Activated T-cell treated with anti-CD3 and anti-CD28 coated beads for 4 hours (primary cell): ENCODE data around the gene AFF4.
A peak's percentile ranks its signal among the peaks of the same experiment; 100 is the strongest.

Source experiments
- DNase-seq: peaks from one replicate; pipeline ENCODE4 v3.0.0-alpha.2; 2020

Gene AFF4

DNA sequence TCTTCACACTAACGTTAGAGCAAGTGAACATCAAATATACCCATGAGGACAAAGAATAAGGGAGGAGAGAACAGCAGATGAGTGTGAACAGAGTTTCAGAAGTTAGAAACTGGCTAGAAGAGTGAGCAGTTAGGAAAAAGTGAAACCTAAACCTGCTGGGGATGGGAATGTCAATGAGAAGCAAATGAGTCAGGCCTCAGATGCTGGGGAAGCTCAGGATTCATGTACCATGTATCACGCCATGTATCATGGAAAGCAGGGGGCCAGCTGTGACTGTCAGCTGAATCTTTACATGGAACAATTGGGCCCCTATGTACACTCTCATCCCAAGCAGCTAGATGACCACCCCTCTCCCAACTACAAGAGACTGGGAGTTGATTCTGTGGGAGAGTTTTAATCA, 113.4 kb downstream of the AFF4 start:
- no peak for DNase-seq

DNA sequence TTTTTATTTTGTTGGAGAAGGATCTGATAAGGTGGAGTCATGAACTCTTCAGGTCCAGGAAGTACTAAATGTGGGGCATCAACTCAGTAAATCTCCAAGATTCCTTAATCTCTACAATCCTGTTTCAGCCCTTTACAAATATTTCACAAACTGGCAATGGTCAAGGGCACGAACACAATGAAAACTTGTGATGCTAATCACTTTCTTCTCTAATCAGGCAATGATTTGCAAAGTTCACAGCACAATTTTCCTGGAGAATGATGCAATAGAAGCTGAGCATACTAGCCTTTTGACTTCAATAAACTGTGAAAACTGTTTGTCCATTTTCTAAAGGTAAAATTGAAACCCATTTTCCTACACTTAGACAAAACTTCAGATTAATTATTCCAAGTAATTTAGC, 114.1 kb downstream of the AFF4 start:
- no peak for DNase-seq

DNA sequence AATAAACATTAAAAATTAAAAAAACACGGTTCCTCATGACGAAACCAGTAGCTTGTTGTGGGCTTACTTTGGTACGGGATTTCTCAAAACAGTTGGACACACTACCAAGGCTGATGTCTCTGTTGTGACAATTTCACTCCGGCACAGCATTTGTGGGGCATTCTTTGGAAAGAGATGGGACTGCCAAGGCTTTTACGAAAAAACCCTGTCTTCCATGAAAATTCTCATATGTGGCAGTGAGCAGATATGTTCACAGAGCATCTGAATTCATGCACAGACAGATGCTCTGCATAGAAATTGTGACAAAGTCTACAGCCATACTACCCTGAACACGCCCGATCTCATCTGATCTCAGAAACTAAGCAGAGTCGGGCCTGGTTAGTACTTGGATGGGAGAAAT, 115.2 kb downstream of the AFF4 start:
- no peak for DNase-seq

DNA sequence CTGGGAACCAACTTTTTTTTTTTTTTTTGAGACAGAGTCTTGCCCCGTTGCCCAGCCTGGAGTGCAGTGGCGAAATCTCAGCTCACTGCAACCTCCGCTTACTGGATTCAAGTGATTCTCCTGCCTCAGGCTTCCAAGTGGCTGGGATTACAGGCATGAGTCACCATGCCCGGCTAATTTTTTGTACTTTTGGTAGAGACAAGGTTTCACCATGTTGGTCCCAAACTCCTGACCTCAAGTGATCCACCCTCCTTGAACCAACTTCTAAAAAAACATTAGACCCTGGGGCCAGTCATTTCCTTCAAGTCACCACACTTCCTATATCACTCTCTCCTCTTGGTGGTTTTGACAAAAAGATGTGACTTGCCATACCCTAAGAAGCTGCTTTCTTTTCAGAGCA, 122.1 kb downstream of the AFF4 start:
- DNase-seq, result no peak

DNA sequence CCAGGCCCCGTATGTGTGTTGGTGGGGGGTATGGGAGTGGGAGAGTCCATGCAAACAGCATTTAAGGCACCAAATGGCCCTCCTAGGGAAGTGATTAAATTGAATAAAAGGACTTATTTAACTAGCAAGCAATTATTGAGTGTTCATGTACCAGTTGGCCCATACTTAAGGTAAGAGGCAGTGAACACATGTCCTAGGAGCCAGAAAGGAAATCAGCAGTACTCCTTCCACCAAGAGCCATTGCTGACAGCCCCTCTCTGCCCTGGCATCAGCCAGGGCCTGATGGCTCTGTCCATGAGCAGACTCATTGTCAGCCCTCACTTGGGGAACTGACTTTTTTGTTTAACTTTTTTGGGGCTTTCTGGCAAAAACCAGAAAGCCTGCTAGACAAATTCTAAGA, 122.5 kb downstream of the AFF4 start:
- DNase-seq, result no peak

DNA sequence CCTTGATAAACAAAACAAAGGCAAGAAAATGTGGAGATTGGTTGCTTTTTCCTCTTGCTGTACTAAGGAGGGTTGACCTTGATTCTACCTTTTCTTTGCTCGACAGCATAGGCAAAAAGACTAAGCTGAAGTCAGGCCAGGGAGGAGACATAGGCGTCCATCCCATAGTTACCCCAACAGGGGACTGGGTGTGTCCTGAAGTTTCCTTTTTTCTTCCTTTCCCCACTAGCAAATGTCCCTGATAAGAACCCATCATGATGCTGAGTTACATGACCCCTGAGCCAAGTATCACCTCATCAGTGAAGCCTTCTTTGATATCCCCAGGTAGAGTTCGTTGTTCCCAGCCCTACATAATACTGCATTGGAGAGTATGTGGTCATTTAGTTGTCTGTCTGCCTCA, 123.1 kb downstream of the AFF4 start:
- DNase-seq, result no peak

DNA sequence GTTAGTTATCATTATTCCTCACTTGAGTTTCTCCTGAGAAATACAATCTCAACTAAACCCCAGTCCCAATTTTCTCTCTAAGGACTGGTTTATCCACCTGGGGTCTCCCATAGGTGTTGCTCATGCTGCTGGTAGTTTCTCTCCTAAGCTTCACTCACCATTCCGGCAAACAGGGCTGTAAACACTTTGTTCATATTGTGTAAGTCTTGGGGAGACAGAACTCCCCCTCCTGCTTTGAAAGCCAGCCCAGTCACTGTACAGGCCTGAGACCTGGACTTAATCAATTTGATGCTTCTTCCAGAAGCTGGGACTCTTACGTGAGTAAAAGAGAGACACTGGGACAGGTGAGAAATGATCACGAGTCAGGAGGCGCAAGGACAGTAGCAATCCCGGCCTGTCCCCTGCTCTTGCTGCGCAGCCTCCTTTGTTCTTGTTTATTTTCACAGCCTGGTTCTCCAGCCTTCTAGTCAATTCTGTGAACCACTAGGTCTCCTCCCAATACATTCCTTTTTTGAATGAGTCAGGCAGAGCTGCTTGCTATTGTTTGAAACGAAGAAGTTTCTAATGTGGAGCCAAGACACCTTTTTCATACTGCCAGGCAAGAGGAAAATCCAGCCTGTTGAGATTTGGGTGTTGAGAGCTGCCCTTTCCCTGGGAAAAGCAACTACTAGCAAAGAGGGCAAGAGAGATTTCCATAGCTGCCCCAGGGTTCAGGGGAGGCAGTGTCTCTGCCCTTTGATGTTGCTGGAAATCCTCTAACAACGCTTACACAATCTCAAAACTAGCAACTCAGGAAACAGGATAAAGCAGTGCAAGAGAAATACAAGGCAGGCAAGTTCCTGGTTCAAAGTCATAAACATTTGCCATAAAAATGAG, 123.8 kb downstream of the AFF4 start:
- no peak for DNase-seq

DNA sequence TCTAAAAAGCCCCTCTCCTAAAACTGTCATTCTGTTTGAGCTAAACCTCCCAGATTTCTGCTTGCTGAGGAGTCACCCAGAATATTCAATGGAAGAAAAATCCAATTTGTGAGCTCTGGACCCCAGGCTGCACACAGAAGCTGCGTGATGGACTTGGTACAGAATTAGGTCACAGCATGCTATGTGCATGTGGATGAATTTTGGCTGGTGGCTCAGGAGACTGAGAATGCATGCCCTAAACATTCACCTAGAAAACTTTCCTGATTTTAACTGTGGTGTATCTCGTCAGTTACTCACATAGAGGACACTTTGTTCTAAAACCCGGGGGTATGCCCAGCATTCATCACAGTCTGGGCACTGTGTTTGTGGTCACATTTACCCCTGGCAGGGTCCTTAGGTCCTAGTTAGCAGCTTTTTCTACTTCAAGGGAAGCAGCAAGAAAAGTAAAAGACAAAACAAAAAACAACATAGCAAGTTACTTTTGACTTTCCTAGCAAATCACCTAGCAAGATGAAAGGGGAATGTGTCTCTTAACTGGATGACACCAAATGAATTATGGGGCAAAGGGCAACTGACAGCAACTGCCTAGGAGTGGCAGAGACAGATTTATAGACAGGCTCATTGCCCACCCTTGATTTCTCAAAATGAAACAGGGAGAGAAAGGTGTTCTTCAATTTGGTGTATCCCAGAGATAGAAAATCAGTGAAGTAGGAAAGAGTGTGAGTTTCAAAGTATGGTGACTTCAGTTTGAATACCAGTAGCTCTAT, 124.7 kb downstream of the AFF4 start:
- no peak for DNase-seq

DNA sequence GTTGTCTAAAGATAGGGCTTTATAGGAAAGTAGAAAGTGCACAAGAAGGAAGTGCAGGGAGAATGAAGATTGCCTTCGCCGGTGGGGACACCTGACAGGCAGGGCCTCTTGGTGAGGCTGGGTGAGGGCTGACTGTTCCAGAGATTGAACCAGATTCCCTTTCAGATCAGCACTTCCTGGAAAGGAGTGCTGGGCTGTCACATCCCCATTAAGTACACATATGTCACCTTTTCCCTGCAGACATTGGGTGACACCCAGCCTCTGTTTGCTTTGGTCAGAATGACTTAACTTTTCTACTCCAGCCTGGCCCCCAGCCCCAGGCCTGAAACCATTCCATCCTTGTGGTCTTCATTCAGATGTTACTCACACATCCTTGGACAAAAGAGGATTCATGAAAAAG, 125.6 kb downstream of the AFF4 start:
- no peak for DNase-seq

DNA sequence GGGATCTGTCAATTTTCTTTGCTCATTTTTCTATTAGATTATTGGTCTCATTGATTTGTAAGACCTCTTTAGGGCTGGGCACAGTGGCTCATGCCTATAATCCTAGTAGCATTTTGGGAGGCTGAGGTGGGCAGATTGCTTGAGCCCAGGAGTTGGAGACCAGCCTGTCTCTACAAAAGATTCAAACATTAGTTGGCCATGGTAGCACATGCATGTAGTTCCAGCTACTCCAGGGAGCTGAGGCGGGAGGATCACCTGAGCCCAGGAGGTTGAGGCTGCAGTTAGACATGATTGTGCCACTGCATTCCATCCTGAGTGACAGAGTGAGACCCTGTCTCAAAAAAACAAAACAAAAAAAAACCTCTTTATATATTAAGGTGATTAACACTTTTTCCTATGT, 126.6 kb downstream of the AFF4 start:
- no peak for DNase-seq

DNA sequence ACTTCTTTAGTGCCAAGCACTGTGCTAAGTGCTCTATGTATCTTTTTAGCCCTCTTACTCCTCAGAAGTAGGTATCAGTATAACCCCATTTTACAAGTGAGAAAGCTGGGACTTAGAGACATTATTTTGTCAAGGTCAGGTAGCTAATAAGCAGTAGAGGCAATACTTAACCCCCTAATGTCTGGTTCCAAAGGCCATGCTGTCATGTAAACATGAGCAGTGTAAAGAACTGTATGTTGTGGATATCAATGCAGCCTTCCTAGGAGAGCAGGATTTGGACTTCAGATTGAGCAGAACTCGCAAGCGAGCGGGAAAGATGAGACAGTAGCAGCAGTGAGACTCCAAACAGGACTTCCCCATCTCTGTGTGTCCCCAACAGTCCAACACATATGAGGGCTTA, 129.4 kb downstream of the AFF4 start:
- no peak for DNase-seq

DNA sequence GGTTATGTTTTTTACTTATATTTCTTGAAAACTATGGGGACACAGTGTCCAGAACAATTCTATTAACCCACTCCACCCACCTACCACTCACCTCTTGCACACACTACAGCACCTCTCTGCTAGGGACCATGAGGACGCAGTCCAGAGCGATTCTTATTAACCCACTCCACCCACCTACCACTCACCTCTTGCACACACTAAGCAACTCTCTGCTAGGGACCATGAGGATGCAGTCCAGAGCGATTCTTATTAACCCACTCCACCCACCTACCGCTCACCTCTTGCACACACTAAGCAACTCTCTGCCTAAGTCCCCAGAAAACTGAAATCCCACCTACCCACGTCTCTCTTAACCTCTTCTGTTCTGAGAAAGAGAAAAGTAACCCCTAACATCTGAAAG, 130.8 kb downstream of the AFF4 start:
- no peak for DNase-seq

DNA sequence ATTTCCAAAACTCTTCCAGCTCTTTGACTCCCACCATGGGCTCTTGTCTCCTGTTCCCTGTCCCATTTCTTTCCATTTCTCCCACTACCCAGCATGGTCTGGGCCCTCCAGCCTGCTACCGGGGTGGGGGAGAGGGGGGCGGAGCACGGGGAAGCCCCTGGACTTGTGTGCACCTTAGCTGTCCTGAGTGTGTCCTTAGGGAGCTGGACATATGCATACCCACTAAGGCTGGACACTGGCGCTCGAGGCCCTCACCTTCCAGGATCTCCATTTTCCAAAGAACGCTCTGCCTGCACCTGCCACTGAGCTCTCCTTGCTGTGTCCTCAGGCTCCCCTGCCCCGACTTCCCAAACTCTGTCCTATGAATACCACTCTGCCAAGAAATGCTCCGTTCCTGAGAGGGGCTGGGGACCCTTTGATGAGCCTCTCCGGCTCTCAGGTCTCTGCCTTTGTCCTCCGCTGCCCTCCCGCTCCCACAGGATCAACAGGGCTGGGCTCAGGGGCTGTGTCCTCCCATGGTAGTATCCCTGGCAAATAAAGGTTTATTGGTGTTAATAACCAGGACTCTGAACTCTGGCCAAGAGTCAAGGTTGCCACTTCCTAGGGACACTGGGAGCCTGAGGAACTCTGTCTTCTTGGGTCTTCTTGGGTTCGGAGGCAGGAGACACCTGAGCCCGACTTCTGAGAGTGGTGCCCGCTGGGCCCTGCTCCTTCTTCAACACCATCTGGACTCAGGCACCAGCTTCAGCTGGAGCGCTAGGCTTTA, 132.2 kb downstream of the AFF4 start:
- no peak for DNase-seq

DNA sequence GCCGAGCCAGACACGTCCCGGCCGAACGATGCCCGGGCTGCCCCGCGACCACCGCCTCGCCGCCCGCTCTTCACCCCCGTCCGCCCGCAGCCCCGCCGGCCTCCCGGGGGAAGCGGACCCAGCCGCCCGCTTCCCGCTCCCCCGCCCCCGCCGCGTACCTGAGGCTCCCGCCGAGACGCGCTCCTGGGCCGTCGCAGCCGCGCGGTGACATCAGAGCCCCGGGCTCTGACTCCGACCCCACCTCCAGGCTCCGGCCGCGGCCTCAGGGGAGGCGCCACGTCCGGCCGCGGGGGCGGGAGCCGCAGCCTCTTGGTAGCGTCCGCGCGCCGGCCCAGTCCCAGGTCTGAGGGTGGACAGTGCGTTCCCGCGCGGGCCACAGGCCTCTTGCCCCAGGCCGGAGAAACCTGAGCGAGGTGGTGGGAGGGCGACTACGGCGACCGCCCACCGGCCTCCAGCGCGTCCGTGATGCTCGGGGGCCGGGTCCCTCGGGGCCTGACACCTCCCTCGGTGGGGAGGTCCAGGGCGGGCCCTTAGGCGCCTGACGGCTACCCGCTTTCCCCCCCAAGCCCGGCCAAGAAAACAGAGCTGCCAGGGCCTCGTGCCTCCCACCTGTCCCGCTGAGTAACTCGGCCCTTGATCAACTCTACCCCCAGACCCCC, 132.9 kb downstream of the AFF4 start, which contains the start of gene SHROOM1:
SHROOM1 (minus strand) TSS at position 212 of the 659 bp plus-strand sequence. CDS start 4,507 bp downstream, outside the sequence.
- DNase-seq, result no peak

DNA sequence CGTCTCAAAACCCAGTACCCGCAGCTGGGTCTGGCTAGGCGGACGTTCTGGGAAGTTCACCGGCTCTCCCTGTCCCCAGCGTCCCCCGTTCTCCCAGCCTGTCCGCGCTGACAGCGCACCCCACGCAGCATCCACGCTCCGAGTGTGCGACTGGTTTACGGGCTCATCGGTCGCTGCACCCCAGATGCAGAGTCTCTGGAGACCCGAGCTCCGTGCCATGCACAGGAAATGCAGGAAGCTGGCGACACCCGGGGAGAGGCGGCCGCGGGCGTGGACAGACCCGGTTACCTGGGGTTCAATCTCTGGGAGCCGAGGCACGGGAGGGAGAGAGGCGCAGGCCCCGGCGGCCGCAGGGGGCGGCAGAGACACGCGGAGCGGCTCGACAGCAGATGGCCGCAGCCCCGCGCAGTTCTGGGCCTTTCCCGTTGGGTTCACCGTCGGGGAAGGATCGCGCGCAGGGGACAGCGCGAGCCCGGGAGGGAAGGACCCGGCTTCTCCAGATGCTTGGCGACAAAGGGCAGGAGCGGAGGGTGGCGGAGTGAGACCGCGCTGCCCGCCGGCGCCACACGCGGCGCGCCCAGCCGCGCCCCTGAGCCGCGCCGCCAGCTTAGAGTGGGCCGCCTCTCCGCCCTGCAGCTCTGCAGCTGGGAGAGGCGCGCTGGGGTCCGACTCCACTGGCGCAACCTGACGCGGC, 133.5 kb downstream of the AFF4 start:
- DNase-seq, result peak; percentile 56

DNA sequence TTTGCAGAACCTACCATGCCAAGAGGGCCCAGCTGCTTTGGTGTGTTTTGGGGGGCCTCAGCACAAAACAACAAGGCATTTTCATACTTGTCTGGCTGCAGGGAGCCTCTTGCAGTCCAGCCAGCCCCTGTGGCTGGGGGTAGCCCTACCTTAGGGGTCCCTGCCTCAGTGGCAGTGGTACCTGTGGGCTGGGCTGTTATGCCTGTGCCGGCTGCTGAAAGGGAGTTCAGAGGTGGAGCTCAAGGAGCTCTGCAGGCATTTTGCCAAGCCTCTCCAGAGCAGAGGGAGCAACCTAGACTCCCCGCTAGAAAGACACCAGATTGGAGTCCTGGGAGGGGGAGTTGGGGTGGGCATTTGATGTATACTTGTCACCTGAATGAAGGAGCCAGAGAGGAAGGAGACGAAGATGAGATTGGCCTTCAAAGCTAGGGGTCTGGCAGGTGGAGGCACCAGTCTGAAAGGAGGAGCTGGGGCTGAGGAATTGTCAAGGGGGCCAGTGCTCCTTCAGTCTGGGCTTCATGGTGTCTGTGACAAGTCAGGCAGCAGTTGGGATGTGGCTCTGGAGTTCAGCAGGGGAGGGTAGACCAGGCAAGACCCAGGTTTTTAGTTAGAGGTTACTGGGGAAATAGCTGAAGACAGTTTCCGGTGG, 134.5 kb downstream of the AFF4 start:
- no peak for DNase-seq

DNA sequence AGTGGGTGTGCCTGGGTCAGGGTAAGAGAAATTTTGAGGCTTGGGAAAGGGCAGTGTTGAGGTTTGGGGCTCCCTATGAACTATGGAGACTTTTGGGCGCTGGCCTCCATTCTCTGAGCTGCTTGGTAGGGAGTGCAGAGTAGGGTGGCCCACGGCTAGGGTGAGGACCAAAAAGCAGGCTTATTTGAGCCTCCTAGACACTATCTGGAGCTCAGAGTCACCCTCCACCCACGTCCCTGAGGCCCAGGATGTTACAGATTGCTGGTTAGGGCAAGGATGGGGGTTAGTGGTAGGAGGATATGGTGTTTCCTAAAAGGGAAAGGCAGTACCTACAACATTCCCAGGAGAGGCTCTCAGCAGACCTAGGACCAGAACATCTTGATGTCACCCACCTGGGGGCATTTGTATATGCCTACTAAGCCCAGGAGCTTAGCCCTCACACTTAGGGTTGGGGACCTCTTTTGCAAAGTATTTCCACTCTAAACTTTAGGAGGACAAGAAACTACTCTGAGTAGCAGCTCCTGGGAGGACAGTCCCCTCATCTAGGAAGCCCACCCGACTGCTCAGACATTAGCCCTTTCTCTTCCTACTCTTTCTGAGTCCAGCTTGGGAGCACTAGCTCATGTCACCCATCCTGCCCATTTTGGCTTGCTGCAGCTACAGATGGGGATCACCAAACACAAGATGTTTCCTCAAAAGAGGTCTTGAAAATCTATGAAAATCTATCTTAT, 135.3 kb downstream of the AFF4 start:
- no peak for DNase-seq

DNA sequence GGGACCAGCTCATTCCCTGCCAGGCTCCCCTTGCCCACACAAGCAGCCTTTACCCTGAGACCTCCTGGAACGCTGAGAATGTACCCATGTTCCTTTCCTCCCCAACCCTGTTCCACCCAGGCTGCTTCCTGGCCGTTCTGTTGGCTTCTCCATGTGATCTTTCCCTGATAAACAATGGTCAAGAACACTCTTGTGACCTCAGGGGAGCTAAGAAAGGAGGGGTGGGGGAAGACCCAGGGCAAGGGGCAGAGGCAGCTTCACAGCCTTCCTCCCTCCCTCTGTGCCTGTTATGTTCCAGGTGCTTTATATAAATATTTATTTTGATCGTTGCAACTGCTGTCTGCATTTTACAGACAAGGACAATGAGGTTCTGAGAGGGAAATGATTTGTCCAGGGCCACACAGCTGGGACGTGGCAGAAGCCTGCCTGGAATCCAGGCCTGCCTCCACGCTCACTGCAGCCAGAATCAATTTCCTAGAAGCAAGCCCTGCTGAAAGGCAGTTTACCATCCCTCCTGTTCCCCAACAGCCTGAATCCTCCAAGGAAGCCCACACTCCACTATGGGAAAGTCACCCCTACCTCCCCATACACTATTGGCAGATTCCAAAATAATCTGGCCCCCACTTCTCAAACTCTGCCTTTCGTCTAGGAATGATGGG, 136.9 kb downstream of the AFF4 start:
- DNase-seq, result no peak

DNA sequence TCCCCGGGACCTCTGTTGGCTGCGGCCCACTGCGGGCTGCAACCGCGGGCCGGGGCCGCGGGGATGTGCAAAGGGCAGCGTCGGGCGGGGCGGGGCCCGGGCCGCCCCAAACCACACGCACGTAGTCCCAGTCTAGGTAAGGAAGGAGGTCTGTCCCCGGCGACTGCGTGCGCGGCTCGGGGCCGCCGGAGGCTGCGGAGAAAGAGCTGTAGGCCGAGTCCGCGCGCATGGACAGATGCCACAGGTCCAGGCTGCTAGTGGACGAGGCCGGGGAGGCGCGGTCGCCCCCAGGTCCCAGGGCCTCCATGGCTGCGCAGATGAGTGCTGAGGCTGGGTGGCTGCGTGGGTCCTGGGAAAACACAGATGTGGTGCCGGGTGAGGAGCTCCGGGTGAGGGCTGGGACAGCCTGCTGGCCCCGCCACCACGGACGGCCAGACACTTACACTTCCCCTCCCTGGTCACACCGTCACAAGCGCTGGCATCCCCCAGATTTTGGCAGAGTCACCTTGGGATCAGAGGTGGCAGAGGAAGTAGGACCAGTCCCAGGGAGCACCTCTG, 137.5 kb downstream of the AFF4 start:
- DNase-seq, result no peak
